Stimulated activated CD8-positive, alpha-beta memory T cell treated with anti-CD3 and anti-CD28 coated beads, Interleukin-4, amount 100 ng/mL, for 24 hours (primary cell): ENCODE measurements around the gene WDR26.
"Not testable (repeated sequence)": the region's sequence is repeated elsewhere in the genome, so short reads cannot be mapped to it uniquely, and the experiment has no call there.

Experiments
- DNase-seq: peaks from one replicate; pipeline ENCODE4 v3.0.0-alpha.2; 2020; ENCODE audit warnings: low read depth

Gene WDR26

DNA sequence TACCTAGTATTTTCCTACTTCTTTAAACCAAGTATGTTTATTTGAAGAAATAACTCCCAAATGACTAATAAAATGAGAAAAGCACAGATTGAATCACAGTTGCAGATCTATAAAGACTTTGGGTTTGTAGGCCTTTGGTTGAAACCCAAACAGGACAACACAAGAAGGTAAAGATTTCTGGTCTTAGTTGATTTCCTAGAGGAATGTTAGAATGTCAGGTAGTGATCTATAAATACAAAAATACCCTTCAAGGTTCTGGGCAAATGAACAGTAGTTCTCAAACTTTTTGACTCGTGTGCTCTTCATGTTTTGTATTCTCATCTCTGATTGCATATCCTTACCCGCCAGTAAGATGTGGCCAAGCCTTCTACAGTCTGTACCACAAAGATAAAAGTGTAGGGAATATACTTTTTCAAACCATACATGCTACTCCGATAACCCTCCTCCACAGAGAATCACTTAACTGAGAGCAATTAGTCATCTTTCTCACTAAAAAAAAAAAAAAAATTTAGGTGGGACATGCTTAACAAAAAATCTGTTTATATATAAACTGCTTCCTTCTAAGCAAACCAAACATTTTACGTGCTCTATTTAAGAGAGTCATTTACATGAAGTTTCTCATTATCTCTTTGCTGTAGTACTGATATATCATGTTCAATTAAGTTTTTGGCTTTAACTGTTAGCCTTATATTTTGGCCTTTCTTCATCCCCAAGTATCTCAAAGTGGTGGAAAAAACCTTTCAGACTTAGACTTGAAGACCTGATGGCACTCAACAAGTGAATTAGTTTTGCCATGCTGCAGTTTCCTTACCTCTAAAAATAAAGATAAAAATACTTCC is 42.0 kb downstream of the WDR26 start:
- no peak for DNase-seq

DNA sequence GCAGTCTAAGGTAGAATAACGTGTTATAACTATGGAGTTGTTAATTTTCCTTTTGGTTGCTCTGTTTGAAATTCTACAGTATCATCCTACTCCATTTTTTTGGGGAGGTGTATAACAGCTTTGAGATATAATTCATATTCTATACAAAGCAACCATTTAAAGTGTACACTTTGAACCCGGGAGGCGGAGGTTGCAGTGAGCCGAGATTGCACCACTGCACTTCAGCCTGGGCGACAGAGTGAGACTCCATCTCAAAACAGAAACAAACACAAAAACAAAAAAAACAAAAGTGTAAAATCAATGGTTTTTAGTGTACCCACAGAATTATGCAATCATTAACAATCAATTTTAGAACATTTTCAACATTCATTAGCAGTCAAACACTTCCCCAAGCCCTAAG is 44.1 kb downstream of the WDR26 start:
- no peak for DNase-seq

DNA sequence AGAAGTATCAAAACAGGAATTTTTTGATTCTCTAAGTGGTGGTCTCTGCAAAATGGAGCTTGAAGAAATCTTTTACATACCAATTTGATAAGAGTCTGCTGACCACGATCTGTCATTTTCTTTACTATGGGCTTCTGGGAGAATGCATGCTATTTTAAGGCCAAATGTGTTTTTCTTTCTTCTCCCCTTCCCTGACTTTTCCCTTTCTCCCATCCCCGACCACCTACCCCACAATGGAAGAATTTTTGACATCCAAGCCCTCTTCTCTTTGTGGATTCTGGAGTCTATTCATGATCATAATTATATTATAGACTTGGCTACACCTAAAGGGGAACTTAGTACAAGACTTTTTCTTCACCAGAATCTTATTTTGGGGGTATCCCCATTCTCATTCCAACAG is 46.7 kb downstream of the WDR26 start:
- no peak for DNase-seq

DNA sequence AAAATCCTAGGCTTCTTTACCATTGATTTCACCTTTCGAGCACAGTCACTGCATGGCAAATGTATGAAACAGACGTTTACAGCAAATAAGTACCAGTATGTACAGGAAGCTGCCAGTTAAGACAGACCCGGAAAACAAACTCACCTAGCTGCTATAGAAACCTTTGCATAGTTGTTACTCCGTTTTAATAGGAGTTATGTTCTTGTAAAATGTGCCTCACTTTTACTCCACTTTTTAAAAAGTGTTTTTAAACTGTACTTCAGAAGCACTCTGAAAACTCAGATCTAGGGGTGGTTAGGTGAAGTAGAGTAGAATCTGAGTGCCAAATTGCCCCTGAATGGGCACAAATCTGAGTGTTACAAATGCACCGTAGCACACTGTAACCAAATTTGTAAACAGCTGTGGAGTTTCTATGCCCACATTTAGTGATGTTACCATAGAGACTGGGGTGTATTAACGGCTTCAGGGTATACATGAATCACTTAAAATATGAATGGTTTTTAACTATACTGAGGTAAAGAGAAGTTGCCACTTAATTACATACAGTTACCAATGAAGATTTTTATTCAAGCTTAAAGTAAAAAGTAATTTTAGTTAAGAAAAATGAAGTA is 47.2 kb downstream of the WDR26 start:
- no peak for DNase-seq

DNA sequence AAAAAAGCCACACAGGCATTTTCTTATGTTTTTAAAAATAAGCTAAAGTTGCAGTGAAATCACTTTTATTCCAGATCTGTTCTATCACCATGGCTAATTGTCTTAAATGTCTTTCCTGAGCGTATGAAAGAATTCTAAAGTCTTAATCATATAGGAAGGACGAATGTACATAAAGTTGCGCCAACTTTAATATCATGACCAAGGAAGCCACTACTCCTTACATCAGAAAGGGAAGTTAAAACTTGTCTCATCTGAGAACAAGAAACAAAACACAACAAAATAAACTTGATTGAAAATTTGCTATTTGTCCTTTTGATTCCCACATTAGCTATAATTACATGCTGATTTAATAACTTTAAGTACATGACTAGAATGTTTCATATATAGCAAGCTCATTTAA is 51.4 kb downstream of the WDR26 start:
- DNase-seq: no peak

DNA sequence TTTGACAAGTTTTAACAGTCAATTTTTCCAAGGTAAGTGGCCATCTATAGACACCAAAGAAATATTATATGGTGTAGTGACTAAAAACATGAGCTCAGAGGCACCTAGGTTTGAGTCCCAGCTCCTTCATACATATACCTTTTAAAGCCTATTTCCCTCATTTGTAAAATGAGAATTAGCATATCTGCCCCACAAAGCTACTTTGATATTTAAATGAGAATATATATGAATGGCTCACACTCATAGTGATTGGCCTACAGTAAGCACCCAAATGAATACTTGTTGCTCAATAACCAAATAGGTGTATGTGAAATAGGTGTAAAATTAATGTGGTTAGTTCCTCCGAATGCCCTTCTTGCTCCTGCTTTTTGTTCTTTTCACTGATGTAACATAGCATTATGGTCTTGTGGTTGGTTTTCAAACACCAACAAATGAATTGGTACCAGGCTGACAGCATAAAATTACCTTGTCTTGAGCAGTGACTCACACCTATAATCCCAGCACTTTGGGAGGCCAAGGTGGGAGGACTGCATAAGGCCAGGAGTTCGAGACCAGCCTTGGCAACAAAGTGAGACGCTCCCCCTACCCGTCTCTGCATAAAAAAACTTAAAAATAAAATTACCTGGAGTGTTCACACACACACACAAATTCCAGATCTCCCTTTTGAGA is 52.6 kb downstream of the WDR26 start:
- DNase-seq: no peak

DNA sequence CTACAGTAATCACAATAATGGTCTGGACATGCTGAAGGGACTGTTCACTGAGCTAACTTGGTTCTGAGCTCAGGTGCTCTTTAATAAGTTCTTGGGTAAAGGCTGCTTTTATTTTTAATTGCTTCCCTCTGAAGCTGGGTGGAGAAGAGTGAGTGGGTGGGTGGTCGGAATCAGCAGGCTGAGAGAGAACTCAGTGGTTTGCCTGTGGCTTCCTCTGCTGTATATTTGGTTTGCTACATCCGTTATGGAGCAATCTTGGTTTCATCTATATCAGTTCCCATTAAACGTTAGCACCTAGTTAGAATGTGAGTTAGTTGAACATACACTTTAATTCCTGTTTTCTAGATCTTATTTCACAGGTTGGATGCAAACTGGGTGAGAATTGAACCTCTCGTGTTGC is 54.6 kb downstream of the WDR26 start:
- peak; percentile 26 for DNase-seq

DNA sequence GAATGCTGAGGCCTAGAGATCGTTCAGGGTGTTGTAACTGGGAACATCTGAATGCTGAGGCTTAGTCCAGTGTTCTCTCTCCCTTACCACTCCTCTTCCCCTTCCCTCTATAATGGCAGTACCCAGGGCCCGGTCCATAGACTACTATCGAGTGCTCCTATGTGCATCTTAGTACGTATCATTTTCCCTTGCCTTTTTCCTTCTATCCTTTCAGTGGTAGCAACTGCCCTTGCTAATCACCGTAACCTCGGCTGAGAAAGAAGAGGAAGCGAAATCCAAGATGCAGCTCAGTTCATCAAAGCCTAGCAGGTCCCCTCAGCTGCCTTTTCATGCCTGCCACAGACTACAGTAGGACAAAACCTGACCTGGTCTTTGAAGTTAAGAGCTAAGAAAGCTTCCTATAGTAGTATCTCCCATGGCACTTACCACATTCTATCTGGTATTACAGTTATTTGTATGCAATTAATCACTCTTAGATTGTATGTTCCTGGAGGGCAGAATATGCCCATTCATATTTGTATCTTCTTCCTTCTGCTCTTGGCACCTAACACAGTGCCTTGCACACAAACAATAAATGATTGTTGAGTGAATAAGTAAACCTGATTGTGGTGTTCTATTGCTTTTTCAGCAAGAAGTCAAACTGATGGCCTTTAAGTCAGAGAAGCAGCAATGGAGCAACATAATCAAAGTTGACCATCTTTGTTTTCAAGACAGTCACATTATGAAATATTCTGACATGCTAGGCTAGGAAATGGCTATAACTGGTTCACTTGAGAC is 55.6 kb downstream of the WDR26 start:
- no peak for DNase-seq

DNA sequence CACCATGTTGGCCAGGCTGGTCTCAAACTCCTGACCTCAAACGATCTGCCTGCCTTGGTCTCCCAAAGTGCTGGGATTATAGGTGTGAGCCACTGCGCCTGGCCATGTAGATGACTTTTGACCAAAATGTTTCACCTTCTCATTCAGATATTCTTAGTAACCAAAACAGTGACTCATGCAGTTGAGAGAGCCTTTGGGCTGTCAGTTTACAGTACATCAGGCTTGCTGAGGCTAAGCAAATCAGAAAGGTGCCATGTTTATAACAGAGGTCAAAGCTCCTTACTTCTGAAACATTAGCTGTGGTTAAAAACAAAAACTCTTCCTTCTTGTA is 57.0 kb downstream of the WDR26 start:
- DNase-seq: no peak

DNA sequence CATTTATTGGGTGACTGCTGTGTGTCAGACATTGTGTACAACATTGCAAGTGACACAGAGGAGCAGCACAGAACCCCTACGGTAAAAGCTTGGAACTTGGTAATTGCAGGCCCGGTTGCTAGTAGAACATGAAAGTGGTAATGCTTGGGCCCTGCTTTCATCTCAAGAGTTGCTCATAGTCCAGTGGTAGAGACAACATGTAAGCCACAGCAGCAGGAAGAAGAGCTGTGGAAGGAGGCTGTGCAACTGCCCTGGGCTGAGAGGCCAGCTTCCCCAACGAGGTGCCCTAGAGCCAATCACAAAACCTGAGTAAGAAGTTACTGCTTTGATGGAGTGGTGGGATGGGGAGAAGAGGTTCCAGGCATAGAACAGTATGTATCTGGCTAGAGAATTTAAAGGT is 59.5 kb downstream of the WDR26 start:
- DNase-seq: no peak

DNA sequence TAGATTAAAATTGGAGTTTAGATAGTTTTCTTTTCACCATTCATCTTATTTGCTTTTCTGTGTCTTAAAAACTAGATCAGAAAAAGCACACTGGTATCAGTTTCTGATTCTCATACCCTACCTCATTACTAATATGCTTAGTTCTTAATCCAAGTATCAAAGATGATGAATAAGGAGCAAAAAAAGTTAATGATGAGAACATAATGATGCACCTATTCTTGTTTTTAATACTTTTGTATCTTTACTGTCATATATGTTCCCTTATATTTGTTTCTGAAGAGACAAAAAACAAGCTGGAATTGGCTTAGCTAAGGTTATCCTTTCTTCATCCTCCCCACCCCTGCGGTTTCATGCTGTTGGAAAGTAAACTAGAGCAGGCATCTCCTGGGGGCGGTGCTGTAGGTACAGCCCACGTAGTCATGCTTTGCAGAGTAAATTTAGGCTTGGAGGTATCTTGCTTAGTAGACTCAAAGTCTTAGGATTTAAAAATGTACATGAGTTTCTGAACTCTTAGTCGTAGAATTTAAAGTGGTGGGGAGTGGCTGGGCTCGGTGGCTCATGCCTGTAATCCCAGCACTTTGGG is 61.5 kb downstream of the WDR26 start:
- DNase-seq: no peak

DNA sequence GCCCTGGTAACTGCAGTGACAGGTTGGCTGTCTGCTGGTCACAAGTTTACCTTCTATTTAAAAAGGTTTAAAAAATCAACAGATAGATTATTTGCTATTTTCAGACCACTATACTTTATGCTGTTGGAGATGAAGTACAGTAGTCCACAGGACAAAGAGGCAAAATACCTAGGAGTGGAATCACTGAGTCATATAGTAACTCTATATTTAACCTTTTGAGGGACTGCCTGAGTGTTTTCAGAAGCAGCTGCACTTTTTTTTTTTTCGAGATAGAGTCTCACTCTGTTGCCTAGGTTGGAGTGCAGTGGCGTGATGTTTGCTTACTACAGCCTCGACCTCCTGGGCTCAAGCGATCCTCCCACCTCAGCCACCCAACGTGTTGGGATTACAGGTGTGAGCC is 66.2 kb downstream of the WDR26 start:
- no peak for DNase-seq

DNA sequence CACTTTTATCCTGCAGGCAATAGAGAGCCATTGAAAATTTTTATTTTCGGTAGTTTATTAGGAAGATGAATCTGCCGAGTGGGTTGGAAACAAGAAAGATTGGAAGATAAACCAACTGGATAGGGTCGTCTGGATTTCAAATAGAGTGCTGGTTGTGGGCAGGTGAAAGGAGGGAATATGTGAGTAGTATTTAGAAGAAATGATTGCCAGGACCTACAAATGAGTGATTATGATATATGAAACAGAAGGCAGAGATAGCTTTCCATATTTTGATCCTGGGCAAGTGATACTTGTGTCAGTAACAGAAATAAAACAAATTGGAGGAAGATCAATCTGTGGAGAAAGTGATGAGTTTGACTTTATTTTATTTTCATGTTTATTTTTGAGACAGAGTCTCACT is 75.4 kb downstream of the WDR26 start:
- DNase-seq: no peak

DNA sequence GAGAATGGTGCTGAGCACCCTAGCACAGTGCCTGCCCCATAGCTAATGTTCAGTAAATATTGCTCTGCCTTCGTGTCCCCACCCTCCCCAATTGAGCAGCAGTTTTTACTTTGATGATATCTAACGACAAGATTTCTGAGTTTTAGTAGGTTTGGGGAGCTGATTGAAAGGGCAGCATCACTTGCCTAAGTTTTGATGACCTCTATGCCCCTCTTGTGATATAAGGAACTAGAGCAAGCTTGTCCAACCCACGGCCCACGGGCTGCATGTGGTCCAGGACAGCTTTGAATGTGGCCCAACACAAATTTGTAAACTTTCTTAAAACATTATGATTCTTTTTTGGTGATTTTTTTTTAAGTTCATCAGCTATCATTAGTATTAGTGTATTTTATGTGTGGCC is 76.4 kb downstream of the WDR26 start:
- no peak for DNase-seq

DNA sequence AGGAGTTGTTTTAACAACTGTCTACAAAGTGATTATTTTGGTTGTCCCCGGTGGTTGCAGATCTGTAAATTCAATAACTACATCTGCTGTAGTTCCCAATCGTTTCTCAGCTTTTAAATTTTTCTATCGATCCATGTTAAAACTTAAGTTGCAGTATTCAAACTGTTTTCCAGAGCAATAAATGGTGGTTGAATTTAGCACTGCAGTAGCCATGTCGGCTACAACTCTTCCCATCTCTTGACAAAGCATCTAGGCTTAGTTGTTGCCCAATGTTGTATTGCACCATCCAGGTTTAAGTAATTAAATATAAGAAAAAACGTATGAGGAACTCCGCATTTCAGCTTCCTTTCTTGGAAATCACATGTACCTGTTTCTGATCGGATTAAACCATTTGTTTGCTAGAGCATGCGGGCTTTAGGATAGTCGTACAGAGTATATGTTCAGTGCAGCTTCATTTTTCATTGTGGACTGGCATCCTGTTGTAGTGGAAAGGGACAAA is 76.9 kb downstream of the WDR26 start:
- DNase-seq: no peak

DNA sequence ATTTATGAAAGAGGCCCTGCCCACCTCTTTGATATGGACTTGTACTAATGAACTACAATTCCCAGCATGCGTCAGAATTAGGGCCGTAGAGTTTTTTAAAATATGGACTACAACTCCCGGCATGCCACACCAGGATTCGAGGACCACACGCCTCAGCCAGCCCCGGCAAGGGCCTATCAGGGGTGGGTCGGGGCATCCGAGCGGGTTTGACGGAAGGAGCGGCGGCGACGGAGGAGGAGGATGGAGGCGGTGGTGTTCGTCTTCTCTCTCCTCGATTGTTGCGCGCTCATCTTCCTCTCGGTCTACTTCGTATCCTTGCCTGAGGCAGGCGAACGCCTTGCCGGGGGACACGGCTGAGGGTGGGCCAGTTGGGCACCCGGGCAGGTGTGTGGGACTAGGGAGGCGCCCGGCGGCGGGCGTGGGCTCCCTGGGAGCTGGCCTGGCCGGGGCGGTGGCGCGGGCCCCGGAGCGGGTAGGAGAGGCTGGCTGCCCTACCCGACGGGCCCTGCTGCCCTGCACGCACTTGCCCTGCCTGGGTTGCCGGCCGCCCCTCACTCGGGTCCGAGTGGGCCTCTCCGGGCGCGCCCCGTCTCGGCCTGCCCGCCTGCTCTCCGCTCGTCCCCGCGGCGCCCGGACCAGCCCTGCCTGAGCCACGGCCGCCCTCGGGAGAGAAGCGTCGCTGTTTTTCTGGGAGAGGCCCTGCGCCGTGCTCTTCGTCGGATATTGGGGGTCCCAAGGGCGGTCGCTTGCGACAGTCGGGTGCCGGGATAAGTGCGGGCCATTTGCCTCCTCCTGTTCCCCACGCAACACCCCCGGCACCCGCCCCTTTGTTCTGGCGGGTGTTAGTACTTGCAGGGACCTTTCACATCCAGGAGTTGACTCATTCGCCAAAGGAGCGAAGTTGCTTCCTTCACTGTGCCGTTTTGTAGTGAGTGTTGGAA is 77.6 kb downstream of the WDR26 start, which contains the start of gene CNIH4:
Gene CNIH4 (plus strand): TSS at position 195 of the 941 bp plus-strand sequence. CDS start 46 bp downstream, at position 241.
- peak; percentile 87 for DNase-seq

DNA sequence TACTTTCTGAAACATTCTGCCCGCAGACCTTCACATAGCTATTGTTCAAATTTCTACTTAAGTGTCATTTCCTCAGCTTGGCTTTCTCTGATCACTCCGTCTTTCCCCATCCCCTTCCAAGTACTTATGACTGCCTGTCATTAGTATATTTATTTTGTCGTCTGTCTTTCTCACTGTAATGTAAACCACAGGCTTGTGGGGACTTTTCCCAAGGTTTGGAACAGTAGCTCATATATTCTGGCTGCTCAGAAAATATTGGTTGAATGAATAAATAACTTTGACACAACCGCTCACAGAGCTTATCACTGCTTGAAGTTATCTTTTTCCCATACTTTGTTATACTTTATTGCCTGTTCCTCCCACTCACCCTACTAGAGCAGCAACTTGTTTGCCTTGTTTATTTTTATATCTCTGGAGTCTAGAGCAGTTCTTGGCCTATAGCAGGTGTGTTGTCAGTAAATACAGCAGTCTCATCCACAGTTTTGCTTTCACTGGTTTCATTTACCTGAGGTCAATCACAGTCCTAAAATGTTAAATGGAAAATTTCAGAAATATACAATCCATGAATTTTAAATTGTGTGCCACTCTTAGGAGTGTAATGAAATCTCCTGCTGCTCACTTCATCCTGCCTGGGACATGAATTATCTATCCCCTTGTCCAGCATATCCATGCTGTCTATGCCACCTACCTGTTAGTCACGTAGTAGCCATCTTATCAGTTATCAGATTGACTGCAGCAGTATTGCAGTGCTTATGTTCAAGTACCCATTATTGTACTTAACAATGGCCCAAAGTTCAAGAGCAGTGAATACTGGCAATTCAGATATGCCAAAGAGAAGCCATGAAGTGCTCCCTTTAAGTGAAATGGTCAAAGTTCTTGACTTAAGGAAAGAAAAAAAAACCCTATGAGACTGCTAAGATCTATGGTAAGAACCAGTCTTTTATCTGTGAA is 80.3 kb downstream of the WDR26 start:
- DNase-seq: no peak

DNA sequence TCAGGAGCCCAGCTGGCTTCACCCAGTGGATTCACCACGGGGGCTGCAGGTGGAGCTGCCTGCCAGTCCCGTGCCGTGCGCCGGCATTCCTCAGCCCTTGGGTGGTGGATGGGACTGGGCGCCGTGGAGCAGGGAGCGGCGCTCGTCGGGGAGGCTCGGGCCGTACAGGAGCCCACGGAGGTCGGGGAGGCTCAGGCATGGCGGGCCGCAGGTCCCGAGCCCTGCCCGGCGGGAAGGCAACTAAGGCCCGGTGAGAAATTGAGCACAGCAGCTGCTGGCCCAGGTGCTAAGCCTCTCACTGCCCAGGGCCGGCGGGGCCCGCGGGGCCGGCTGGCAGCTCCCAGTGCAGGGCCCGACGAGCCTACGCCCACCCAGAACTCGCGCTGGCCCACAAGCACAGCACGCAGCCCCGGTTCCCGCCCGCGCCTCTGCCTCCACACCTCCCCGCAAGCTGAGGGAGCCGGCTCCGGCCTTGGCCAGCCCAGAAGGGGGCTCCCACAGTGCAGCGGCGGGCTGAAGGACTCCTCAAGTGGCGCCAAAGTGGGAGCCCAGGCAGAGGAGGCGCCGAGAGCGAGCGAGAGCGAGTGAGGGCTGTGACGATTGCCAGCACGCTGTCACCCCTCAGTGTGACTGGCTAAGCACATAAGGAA is 82.0 kb downstream of the WDR26 start:
- DNase-seq: not testable (repeated sequence)

DNA sequence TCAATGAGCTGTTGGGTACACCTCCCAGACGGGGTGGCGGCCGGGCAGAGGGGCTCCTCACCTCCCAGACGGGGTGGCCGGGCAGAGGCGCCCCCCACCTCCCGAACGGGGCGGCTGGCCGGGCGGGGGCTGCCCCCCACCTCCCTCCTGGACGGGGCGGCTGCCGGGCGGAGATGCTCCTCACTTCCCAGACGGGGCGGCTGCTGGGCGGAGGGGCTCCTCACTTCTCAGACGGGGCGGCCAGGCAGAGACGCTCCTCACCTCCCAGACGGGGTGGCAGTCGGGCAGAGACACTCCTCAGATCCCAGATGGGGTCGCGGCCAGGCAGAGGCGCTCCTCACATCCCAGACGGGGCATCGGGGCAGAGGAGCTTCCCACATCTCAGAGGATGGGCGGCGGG is 84.9 kb downstream of the WDR26 start:
- not testable (repeated sequence) for DNase-seq
